ENCODE results near the gene SERPINA5.

The SERPINA5 gene

DNA sequence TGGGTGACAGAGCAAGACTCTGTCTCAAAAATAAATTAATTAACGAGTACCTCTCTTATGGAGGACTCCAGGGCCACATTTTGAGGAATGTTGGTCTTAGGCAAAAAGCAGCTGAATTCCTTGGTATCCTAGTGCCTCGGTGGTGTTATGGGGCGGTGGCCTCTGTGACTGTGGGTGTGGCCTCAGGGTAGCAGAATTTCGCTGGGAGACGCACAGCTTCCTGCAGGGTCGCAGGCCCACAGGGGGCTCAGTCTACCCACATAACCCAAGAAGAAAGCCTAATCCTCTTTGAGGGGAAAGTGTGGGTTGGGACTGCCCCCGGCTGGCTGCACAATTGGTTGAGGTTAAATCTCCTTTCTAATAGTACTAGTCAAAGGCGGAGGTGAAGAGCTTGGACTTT is 31.2 kb upstream of the SERPINA5 start:
- no peak for DNase-seq

GRCh38 chr14:94555991-94556390 is 25.2 kb upstream of the SERPINA5 start:
- DNase-seq: no peak

GRCh38 chr14:94557327-94557726 is 23.9 kb upstream of the SERPINA5 start:
- no peak for DNase-seq

DNA sequence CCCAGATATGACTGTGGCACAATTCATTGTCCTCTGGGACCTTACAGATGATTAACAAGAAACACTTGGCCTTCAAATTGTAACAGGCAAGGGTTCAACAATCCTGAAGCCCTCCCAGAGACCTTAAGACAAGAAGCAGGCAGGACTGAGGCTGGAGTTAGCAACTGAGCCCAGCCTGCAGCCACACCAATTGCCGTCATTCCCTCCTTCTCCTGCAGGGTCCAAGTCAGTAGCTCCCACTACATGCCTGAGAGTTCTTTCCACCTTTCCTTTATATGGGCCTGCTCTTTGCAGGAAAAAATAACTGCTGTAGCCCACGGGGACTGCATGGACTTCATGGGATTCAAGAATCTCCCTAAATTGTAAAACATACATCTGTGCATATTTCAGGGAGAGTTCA is 22.4 kb upstream of the SERPINA5 start:
- no peak for DNase-seq

- no peak for DNase-seq
These were observed 21.5 kb upstream of the SERPINA5 start for GRCh38 chr14:94559638-94560290.

- no peak for DNase-seq
These were observed 20.9 kb upstream of the SERPINA5 start for GRCh38 chr14:94560291-94560665.

DNA sequence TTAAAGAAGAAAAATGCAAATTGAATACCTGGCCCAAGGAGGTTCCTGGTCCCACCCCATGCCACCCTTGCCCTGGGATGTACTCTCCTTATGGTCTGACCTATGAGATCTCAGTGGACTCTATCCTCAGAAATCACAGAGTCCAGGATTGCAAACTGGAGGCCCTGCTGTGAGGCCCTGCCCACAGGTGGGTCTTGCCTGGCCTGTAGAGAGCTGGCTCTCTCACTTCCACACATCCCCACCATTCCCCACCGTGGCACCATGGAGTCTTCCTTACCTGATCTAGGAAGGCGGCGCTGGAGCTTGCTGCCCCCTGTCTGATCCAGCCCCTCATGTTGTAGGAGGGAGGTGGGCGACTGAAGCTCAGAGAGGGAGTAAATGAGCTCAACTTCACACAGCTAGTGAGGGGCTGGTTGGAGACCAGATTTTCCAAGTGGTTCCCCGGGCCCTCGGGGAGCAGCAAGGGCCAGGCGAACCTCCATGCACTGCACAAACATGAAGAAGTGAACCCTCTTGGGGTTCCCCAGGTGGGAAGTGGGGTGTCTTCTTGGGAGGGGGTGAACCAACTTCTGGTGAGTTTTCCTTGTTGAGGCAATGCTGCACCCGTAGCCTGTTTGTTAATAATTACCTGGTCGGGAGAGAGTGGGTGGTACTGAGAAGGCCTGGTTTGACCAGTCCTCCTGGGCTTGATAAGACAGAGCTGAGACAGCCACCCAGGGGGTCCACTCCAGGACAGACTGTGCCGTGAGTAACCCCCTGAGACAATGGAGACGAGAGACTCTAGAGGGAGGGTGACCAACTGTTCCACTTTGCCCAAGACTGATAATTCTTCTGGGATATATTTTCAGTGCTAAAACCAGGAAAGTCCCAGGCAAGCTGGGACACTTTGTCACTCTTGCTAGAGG is 20.2 kb upstream of the SERPINA5 start, which contains the start of gene SERPINA4:
Gene SERPINA4 (plus strand): TSS at position 692 of the 905 bp plus-strand sequence. CDS start 2,041 bp downstream, outside the sequence.
- DNase-seq: no peak

DNA sequence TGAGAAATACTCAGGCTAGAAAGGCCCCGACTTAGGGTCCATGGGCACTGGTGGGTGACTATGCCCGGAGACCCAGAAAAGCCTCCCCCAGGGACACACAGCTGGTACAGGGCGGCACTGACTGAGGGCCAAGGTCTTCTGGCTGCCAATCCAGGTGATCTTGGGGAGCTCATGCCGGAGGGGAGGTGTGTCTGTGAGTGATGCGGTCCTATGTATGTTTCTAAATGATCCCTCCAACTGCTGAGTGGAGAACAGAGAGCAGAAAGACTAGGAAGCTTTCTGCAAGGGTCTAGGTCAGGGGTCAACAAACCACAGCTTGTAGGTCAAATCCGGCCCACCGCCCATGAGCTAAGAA is 19.6 kb upstream of the SERPINA5 start:
- DNase-seq: no peak

GRCh38 chr14:94562022-94562421 is 19.2 kb upstream of the SERPINA5 start:
- no peak for DNase-seq

- DNase-seq: no peak
These were observed 18.0 kb upstream of the SERPINA5 start for GRCh38 chr14:94562941-94563883.

DNA sequence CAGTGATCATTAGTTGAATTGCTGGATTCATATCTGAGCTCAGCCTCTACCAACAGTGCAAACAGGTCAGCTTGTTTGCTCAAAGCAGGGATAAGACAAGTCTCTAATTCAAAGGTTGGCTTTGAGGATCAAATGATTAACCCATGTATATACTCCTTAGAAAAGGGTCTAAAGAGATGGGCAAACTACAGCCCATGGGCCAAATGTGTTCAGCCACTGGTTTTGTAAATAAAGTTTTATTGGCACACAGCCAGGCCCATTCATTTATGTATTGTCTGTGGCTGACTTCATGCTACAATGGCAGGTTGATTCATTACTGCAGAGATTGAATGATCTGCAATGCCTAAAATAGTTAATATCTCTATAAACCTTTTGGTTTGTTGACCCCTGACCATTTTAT is 16.8 kb upstream of the SERPINA5 start:
- no peak for DNase-seq

- DNase-seq: no peak
These were observed 13.0 kb upstream of the SERPINA5 start for GRCh38 chr14:94568186-94568585.

DNA sequence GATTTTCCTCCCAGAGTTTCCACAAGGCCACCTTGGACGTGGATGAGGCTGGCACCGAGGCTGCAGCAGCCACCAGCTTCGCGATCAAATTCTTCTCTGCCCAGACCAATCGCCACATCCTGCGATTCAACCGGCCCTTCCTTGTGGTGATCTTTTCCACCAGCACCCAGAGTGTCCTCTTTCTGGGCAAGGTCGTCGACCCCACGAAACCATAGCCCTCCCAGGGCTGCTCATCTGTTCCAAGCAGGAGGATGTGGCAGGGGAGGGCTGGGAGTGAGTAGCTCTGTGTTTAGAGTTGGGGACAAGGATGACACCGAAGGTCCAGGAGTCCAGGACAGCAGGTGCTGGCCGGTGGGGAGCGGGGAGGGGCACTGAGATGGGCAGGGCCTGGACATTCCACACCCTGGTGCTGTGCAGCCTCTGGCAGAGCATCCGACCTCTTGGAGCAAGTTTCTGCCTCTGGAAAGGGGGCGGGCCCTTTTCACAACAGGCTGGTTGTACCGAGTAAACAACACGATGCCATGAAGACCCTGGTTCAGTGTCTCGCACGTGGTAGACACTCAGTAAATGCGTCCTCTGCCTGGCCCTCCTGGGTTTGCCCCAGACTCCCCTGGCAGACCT is 11.7 kb upstream of the SERPINA5 start:
- DNase-seq: no peak

DNA sequence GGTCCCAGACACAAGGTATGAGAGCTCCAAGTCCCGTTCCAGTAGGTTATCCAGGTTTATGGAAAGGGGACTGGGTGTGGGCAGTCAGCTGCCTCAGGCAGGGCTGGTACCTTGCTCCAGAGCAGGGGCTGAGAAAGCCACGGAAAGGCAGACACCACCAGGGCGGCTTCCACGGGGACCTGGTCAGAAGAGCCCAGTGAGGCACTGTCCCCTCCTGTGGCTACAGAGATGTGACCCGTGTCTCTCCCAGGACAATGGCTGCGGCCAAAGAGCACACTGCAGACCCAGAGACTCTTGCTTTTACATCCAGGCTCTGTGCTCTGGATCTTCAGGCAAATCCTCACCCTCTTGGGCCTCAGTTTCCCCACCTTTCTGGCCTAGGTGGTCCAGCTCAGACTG is 11.2 kb upstream of the SERPINA5 start:
- DNase-seq: no peak

DNA sequence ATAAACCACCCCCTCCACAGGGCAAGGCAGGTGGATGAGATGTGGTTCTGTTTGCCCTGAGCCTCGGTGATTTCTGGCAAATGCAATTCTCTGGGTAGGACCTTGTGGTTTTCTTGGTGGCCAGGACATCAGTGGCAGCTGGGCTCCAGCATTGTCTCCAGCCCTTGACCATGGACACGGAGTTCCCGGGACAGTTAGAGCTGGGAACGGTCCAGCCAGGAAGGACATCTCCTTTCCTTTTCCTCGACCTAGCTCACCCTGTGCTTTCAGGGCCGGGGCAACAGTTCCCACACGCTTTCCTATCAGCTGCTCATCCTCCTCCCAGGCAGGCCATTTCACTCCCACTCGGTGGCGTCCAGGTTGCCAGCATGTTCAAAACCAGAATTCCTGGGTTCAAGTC is 10.8 kb upstream of the SERPINA5 start:
- DNase-seq: no peak

DNA sequence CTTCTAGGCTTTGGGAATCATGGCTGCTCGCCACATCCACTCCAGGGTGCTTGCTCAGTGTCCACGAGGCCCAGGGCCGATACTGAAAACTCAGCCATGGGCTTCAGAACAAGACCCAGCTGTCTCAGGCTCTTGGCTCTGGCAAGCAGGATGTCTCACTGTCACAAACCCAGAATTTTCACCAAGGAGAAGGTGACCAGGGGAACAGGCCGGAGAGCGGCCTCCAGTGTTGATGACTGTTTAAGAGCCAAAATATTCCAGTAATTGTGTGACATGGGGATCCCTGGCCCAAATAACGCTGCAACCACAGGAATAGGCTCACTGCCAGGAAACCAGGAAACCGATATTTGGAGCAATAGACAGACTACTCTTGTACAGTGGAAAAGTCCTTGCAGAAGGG is 9.8 kb upstream of the SERPINA5 start:
- DNase-seq: no peak

DNA sequence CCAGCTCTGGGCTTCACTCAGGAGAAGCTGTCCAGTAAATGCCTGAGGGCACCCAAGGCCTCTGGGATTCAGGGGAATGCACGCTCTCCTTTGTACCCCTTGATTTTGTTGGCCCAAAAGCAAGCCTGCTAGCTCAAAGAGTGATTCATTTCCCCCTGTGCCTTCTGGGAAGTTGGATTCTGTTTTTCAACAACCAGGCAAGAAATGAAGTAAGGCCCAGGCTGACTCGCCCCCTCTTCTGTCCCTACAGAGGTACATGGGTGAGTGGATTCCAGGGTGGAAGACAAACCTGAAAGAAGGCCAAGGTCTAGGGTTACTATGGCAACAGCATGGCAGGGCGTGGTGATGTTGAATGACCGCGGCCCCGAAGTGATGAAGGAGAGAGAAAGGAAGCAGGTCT is 9.3 kb upstream of the SERPINA5 start:
- DNase-seq: no peak

DNA sequence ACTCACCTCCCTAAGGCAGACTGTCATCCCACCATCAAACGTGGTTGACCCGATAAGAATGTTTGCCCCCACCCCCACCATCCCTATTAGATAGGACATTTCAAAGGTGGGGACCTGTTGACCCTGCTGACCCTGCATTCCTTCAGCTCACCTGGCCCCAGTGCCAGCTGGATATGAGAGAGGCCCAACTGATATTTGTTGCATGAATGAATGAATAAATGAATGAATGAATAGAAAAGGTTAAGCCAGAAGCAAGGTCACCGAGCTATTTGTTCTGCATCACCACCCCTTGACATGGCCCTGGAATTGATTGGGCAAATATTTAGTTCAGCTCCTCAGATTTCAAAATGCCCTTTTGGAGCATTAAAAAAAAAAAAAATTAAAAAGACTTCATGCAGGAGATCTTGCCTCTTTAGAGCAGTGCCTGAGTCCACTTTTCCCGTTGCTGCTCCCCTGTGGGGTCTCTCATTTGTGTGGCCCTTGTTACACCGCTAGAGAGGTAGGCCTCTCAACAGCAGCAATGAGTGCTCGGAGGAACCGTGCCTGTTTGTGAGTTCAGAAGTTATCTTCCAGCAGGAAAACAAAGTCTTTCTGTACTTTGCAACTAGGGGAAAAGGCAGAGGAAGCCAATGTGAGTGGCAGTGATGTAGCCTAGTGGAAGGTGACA is 8.5 kb upstream of the SERPINA5 start:
- no peak for DNase-seq

DNA sequence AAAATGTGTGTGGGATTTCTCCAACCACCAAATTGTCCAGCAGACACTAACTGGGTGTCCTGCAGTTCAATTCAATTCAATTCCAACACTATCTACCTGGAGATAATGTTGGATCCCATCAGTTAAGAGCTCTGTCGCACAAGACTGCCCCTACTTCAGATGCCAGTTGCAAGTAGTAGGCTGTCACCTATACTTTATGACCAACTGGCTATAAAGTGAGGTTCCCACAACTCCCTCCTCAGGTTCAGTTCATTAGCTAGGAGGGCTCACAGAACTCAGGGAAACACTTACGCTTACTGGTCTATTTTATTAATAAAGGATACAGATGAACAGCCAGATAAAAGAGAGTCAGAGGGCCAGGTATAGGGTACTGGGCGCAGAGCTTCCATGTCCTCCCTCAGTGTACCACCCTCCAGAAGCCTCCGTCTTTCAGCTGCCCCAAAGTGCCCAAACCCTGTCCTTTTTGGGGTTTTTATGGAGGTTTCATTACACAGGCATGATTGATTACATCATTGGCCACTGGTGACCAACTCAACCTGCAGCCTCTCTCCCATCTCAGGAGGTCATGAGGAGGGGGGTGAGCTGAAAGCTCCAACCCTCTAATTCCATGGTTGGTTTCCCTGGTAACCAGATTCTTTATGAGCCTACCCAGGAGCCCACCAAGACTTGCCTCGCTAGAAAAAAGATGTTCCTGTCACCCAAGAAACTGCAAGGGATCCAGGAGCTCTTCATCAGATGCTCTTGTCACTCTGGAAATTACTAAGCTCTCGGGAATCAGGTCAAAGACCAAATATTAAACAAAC is 7.5 kb upstream of the SERPINA5 start:
- DNase-seq: no peak

DNA sequence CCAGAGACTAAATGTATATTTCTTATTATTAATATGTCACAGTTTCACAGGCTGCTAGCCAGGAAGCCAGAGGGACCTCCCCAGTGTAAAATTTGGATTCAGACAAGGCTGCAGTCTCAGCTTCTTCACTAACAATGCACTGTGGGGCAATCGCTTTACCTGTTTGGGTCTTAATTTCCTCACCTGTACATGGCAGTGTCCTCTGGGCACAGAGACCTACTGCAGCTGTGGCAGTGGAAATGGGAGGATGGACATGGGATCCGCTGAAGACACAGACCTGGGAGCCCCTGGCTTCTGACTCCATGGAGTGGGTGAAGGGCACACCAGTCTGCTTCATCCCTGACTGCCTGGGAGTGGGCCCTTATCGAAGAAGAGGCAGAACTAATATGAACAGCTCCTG is 6.9 kb upstream of the SERPINA5 start:
- DNase-seq: no peak
